HG03060 (cell line): ENCODE data around the gene POFUT2.

Experiments used
- ATAC-seq: cut with Tn5 transposase; IDR thresholded peaks from one replicate; pipeline ENCODE4 v1.9.1; 2021; ENCODE audit warnings: low read depth, moderate number of reproducible peaks; ENCODE audit not compliant: unreplicated experiment

POFUT2 gene, protein sequence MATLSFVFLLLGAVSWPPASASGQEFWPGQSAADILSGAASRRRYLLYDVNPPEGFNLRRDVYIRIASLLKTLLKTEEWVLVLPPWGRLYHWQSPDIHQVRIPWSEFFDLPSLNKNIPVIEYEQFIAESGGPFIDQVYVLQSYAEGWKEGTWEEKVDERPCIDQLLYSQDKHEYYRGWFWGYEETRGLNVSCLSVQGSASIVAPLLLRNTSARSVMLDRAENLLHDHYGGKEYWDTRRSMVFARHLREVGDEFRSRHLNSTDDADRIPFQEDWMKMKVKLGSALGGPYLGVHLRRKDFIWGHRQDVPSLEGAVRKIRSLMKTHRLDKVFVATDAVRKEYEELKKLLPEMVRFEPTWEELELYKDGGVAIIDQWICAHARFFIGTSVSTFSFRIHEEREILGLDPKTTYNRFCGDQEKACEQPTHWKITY

DNA sequence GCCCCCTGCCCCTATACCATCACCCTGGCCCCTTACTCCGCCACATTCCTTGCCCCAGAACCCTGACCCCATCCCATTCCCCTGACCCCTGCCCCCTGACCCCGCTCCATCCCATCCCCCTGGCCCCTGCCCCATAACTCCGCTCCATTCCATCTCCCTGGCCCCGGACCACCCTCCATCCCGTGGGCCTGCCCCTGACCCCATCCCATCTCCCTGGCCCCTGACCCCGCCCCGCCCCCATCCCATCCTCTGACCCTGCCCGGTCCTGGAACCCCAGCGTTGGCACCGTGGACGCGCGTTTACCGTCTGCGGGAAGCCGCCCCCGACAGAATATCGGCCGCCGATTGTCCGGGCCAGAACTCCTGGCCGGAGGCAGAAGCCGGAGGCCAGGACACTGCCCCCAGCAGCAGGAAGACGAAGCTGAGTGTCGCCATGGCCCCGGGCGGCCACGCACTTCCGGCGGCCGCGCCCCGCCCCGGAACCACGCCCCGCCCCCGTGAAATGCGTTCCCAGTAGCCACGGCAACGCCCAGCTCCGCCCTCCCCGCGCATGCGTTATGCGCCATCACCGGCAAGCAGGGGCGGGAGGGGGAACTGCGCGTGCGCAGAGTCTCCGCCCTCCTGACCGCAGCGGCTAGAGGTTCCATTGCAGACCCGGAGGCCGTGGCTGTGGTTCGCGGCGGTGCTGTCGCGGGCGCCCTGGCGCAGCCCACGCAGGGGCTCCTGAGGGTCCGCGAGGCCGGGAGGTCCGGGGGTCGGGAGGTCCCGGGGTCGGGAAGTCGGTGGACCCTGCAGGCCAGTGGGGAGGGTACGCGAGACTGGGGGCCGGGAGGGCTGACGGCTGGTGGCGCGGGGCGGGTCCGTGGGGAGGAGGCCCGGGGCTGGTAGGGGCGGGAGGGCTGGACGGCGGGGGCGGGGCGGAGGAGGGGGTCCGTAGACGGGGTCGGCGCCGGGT is at the start of gene POFUT2:
Gene POFUT2 (minus strand): TSS at position 458 of the 954 bp plus-strand sequence. CDS start 24 bp downstream, at position 434.
- peak; percentile 66 for ATAC-seq

DNA sequence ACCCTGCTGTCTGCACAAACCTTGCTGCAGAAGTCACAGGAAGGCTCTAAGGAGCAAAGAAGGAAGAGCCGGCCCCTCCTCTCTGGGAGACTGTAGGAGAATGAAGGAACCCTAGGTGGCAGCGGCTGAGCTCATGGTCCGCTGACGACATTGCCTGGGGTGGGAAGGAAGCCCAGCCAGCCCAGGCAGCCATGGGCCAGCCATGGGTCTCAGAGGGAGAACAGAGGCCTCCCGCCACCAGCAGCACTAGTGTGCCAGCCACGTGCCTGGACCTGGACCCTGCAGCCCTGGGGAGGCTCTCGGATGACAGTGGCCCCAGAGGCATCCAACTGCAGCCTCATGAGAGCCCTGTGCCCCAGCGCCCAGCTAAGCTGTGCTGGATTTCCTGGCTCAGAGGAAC is 49.2 kb upstream of the POFUT2 start:
- no peak for ATAC-seq

DNA sequence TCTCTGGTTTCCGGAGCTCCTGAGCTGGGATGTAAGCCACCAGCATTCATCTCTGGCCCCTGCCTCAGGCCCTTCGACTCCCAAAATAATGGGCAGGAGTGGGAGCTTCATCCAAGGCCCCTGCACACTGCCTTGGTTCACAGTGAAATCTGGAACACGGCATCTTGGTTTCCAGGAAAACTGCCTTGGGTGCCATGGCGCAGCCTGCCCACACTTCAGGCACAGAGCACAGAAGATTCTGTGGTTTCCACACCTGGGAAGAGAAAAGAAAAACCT is 48.8 kb upstream of the POFUT2 start:
- no peak for ATAC-seq

DNA sequence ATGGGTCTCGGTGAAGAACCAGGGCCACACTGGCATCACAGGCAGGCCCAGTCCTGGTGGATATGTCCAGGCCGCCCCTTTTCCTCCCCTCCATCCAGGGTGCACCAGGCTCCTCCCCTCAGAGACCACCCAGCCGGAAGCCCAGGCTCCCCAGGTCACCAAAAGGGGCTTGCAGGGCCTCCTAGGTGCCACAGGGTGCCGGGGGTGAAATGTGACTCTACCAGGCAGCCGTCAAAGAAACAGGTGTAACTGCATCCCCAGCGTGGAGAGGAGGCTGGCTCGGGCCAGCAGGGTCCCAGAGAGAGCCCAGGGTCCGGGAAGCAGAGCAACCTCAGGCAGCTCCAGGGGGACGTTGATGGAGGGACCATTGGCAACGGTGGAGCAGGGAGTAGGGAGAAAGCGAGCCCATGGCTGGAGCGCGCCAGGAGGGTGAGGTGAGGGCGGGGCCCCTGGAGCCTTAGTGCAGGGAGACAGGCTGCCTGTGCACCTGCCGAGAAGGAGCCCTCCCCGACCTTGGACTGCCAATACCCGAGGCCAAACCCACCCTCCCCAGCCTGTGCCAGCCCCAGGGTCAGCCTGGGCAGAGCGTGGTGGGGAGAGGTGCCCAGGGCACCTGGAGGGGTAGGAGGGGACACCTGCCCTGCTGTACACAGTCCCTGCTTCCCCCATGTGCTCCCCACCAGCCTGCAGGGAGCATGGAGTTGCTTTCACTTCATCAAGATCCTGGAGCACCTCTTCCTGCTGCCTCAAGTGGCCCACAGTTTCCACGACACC is 48.3 kb upstream of the POFUT2 start:
- no peak for ATAC-seq

DNA sequence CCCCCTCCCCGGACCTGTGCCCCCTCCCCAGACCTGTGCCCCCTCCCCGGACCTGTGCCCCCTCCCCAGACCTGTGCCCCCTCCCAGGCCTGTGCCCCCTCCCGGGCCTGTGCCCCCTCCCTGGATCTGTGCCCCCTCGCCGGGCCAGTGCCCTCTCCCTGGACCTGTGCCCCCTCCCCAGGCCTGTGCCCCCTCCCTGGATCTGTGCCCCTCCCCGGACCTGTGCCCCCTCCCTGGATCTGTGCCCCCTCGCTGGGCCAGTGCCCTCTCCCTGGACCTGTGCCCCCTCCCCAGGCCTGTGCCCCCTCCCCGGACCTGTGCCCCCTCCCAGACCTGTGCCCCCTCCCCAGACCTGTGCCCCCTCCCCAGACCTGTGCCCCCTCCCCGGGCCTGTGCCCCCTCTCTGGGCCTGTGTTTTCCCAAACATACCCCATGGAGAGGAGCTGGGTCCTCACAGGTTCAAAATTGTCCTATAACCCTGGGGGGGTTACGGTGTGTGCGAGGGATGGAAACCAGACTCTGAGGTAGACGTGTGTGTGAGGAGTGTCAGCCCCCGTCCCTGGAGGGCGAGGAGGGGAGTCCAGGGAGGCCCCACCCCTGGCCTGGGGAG is 47.6 kb upstream of the POFUT2 start:
- no peak for ATAC-seq

DNA sequence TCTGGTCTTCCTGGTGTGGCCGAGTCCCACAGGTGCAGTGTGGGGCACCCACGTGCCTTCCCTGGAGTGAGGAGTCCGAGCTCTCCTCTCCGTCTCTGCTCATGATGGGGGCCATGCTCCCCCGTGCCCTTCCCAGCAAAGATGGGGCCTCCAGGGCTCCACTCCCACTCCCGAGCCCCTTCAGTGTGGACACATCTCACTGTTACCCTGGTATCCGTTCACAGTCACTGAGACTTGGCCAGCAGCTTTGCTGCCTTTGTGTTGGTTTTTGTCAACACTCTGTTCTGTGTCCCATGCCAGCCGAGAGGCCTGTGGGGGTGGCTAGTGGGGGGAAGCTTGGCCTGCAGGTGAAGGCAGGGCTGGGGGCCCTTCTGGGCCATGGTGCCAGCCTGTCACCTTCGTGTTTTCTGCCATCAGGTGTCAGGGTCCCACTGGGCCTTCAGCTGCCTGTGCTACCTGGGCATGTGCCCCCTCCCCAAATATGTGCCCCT is 46.9 kb upstream of the POFUT2 start:
- no peak for ATAC-seq

DNA sequence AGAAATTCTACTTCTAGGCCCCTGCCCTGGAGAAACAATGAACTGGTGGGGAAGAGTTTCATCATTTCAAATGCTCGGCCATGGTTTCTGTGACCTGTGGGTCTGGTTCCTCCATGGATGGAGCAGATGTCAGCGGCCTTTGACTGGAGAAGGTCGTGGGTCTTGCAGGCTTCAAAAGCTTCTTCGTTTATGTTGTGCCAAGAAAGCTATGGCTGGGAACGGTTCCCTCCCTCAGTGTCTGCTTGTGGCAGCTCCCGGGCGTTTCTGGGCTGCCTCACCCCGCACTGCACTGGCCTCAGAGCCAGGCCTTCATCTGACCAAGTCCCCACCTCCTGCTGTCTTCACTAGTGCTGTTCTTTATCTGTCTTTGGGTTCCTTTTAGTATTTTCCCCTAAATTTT is 46.4 kb upstream of the POFUT2 start:
- ATAC-seq = no peak

DNA sequence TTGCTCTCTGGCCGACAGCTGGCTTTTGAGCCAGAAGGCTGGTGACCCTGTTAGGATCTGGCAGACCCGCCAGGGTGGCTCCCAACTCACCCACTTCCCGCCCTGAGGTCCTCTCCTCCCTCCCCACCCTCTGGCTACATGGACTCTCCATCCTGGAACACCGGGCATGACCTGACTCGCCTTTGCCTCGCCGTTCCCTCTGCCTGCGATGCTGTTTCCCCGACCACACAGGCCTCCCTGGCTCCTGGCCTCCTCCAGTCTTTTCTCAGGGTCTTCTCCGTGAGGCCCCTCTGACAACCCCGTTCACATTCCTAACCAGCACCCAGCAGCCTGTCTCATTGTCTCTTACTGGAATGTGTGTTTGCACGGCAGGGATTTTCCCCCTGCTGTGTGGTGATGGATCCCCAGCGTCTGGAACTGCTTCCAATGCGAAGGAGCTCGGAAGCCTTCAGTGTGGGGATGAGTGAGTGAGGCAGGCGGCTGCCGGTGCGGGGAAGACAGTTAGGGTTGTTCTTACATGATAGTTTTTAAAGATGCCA is 46.0 kb upstream of the POFUT2 start:
- no peak for ATAC-seq

DNA sequence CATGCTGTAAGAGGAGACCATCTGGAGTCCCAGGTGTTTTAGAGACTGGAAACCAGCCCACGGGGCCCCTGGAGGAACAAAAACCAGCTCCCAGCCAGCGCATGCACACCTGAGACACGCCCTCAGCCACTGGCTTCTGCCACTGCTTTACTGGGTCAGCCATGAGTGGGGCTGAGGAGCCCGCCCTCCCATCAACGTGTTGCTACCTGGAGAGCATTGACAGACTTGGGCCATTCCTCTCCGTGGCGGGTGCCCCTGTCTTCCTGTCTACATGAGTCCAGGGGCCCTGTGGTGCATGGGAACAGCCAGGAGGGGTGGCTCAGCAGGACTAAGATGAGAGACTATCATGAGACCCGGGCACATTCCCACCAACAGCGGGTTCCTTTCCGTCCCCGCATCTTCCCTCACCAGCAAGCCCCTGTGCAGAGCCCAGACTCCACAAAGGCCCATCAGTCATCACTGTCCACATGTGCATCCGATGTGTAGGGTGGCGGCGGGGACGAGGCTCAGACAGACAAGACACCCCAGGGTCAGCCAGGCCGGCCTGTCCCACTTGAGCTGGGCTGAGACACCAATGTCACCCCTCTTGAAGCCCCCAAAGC is 45.4 kb upstream of the POFUT2 start:
- no peak for ATAC-seq

DNA sequence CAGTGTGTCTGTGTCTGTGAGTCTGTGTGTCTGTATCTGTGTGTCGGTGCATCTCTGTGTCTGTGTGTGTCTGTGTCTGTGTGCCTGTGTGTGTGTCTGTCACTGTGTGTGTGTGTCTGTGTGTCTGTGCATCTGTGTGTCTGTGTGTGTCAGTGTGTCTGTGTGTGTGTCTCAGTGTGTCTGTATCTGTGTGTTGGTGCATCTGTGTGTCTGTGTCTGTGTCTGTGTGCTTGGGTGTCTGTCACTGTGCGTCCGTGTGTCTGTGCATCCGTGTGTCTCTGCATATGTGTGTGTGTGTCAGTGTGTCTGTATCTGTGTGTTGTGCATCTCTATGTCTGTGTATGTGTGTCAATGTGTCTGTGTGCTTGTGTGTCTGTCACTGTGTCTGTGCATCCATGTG is 44.7 kb upstream of the POFUT2 start:
- no peak for ATAC-seq

DNA sequence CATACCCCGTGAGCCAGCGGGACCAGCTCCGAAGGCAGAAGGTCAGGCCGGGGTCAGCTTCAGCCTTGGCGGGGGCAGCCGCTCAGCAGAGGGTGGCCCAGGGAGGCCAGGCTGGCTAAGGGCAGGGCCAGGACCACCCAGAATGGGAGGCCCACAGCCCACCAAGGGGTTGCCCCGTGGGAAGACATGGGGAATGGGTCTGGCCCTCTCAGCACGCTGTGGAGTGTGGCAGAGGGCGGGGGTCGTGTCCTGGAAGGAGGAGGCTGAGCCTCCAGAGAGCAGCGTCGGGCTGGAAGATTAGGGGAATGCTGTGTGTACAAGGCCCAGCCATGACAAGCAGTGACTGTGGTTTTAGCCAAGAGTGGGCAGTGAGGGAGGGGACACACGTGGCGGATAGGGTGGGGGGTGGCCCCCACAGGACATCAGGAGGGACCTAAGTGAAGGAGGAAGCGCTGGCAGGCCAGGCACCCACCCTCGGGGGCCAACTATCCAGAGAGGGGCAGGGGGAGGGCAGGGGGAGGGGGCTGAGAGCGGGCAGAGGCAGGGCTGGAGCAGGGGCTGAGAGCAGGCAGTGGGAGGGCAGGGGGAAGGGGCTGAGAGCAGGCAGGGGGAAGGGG is 43.9 kb upstream of the POFUT2 start:
- no peak for ATAC-seq

DNA sequence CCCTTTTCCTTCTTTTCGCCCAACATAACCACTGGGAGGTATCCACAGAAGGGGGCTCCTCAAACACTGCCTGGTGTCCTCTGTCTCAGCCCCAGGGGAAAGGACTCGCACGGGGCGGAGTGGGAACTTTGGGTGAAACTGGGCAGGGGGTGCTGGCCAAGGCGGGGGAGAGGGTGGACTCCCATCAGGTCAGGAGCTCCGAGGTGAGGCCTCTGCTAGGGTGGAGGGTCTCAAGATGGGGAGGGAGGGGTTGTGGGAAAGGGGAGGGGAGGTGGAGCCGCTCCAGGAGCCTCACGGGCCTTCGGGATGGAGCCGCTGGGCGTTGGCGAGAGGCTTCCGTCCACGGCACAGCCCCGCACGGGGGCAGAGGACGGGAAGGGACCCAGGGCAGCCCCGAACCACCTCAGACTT is 43.2 kb upstream of the POFUT2 start:
- no peak for ATAC-seq

DNA sequence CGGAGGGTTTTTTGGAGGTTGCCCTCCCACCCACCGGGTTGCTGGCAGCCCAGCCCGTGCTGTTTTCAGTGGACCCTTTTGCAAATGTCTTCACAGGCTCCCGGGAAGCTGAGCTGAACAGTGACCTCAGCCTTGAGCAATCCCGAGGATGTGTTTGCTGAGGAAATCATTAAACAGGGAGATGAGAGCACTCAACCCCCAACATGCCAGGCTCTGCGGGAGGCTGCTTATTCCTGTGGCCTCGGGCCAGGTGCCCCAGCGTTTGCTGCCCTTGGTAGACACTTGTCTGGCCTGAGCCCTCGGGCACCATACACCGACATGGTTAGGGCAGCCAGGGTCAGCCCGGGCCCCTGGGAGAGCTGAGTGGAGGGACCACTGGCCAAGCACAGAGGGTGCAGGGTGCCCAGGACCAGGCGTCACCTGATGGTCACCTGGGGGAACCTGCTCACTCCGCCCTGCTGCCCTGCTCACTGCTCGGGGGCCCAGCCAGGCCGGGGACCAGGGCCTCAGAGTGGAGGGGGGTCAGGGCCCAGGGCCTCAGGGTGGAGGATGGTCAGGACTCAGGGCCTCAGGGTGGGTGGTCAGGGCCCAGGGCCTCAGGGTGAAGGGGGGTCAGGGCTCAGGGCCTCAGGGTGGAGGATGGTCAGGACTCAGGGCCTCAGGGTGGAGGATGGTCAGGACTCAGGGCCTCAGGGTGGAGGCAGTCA is 42.5 kb upstream of the POFUT2 start:
- ATAC-seq = no peak

DNA sequence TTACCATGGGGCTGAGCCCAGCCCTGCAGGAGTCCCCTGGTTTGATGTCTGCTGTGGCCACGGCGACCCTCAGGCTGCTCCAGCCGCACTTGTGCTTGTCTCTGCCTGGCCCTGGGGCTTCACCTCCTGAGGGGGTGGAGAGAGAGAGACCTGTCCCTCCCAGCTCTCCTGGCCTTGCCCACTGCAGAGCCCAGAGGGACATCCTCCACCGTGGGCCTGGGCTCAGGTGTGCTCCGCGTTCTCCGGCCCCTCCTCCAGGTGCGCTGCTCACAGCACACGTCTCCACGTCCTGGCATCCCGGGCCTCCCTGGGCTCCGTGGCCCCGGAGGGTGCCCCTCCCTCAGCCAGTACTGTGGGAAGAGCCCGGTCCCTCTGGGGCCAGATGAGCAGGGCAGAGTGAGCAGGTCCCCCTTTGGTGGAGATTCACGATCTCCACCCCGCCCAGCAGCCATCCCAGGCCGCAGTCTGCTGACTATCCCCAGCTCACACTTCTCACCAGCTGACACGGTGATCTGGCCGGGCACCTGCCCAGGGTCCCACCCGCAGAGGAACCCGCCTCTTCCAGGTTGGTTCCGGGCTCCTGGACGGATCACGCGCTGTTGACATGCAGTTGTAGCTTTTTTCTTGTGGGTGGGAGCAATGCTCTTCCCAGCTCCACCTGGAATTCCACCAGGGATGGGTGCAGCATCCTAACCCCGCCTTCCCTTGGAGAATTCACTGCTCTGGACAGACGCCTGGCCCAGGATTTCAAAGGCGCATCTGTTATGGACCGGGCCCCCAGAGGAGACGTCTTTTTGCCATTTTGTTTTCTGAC is 41.8 kb upstream of the POFUT2 start:
- no peak for ATAC-seq

DNA sequence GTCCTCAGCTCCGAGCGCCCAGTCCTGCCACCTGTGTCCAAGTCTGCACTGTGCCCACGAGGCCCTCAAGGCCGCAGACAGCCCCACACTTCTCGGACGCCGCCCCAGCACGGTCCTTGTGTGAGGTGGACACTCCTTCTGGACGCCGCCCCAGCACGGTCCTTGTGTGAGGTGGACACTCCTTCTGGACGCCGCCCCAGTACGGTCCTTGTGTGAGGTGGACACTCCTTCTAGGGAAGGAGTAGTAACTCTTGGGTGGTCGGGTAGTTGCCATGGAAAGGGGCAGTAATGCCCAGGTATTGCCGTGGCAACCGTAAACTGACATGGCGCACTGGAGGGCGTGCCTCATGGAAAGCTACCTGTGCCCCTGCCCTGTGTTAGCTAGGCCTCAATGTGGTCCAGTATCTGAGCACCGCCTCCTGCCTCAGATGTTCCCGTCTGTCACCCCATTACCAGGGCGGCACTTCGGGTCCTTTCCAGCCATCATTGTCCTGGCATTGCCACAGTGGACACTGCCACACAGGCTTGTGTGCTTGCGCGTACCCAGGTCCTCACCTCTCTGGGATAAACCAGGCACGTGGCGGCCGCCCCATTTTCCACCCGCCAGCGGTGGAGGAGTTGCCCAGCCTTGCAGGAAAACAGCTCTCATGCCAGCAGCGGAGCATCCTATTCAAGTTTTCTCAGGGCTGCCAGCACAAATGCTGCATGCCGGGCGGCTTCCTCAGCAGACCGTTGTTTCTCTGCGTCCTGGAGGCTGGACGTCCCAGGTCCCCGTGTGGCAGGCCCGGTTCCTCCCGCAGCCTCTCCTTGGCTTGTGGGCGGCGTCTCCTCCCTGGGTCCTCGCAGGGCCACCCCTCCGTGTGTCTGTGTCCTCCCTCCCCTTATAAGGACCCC is 40.8 kb upstream of the POFUT2 start:
- ATAC-seq = no peak

DNA sequence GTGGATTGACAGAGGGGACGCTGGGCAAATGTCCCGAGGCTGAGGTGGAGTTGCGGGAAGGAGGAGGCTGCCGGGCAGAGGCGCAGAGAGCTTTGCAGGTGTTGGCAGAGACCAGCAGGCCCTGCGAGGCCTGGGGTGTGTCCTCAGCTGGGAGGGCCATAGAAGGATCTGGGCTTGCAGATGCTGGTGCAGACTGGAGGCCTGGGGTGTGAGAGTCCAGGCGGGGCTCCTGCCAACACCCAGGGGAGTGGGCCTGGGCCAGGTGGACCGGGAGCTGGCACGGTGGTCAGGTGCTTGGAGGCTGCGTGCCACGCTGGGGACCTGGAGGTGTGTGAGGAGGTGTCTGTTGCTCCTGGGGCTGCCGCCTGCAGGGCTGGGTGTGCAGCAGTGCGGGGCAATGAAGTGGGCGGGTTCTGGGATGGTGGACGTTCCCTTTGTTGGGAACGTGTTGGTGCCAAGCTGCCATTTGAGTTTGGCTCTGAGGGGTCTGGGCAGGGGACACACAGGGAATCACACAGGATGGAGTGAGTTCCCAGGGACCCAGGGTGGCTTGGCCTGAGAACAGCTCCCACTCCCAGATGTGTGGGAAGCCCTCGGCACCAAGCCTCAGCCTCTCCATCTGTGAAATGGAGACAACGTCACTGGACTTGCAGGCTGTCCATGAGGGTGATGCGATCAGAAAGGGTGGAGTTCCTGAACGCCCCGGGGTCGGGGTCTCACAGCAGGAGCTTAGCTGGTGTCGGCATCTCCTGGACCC is 39.9 kb upstream of the POFUT2 start:
- no peak for ATAC-seq
